Kidney (tissue), 14 donors: ENCODE measurements around the gene SELPLG. TPM values are rescaled to one million over a fixed set of nuclear protein-coding genes. Genes with fewer than 3 reads are reported as not detected.

ENCODE experiments used
- DNase-seq, 5 donors: peaks; one replicate each; pipeline ENCODE4 v3.0.0-alpha.2; 2013 to 2020
- FAIRE-seq: peaks from 2 replicates; lab custom pipeline; 2012; peaks lifted over from hg19 to GRCh38; lab: Jason Lieb, UNC
- H3K27ac ChIP-seq, 2 donors: one replicate each; pipeline ENCODE4 v1.7.0; 2013; ENCODE audit warnings: low read depth in 2 of 2, low read length in 2 of 2, inconsistent platforms in 1 of 2
- H3K27me3 ChIP-seq: one replicate; pipeline ENCODE4 v1.7.1; 2013; ENCODE audit warnings: low read length, inconsistent platforms; ENCODE audit not compliant: control insufficient read depth, insufficient read depth
- H3K36me3 ChIP-seq, 3 donors: one replicate each; pipeline versions ENCODE4 v1.7.0 to v1.7.1; 2013; ENCODE audit warnings: low read length in 3 of 3, control low read depth in 1 of 3, inconsistent platforms in 1 of 3; ENCODE audit not compliant: insufficient read depth in 3 of 3, control insufficient read depth in 2 of 3
- H3K4me1 ChIP-seq, 3 donors: one replicate each; pipeline versions ENCODE4 v1.7.0 to v1.7.1; 2013; ENCODE audit warnings: low read length in 3 of 3, inconsistent platforms in 1 of 3, low read depth in 1 of 3; ENCODE audit not compliant: control insufficient read depth in 2 of 3, insufficient read depth in 2 of 3
- H3K4me3 ChIP-seq, 3 donors: one replicate each; pipeline versions ENCODE4 v1.7.0 to v1.8.1; 2013; ENCODE audit warnings: low read length in 3 of 3, control low read depth in 1 of 3, inconsistent platforms in 1 of 3
- H3K9ac ChIP-seq, 3 donors: one replicate each; pipeline versions ENCODE4 v1.7.0 to v1.7.1; 2013; ENCODE audit warnings: low read length in 3 of 3, control low read depth in 1 of 3, inconsistent platforms in 1 of 3
- H3K9me3 ChIP-seq, 3 donors: one replicate each; pipeline versions ENCODE4 v1.7.0 to v1.7.1; 2013; ENCODE audit warnings: low read length in 3 of 3, control low read depth in 1 of 3, inconsistent platforms in 1 of 3; ENCODE audit not compliant: control insufficient read depth in 2 of 3, insufficient read depth in 1 of 3
- CTCF ChIP-seq: IDR thresholded peaks from 3 replicates; pipeline ENCODE4 v1.5.1; 2012; ENCODE audit warnings: mild to moderate bottlenecking, moderate library complexity, borderline replicate concordance; ENCODE audit not compliant: insufficient read depth; ENCODE audit errors: extremely low read depth
- intact Hi-C: fragments of 100-400 bp; cut with DNase I; formaldehyde crosslinking; loops from one replicate; pipeline ENCODE4 v1.11.1; 2022
- polyA plus RNA-seq: library from polyadenylated mRNA; stranded (reverse); fragments of 350-450 nt; fragmentation: Illumina TruSeq; extraction: RNeasy Lipid Tissue Mini Kit (QIAGEN cat#74804); gene quantifications from one replicate; pipeline ENCODE4 v1.2.3, GENCODE V29; 2014; ENCODE audit warnings: low read depth, low replicate concordance; ENCODE audit not compliant: insufficient read depth
- total RNA-seq: library from RNA; stranded (reverse); fragmentation: NEBNext Ultra II Directional; extraction: Animal tissue kit (Norgen Biotek cat#: 25700); gene quantifications from one replicate; pipeline ENCODE4 v1.2.1, GENCODE V29; 2021
- donor health status: control.
- donor health status: control.
- donor health status: control.
- donor health status: control.
- donor health status: control.
- donor health status: DM: yes; HTN: yes; CAD: no.
- donor health status: Normal renal cell carcinoma (clear cell type).

Gene SELPLG
- total and polyA plus RNA-seq, 2 donors from 2014 or later, result 3.7 to 14.3 TPM

DNA sequence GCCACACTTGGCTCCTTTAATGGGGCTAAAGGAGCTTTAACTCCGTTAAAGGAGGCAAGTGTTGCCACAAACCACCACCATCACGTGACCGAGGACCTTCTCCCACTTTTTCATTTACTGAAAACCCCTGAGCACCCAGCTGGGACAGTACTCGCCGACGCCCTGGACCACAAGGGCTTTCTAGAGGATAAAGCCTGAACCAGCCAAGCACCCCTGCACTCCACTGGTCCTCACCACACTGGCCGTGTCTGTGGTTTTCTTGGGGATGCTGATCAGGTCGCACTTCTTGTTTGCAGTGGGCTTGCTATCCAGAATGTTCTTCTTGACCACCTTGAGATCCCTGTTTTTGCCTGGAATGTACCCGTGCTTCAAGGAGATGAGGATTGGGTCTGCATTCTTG lies 14.7 kb upstream of the SELPLG start:
- no peak for DNase-seq
- intact Hi-C loops, result no loop called here
- TF ChIP-seq CTCF, result no peak
- peaks cover 0 to 16% (median 10%) of the 10 kb centered on the region in 3 donors for H3K4me1 ChIP-seq
- H3K4me3 ChIP-seq, result no peak overlapping the region
- H3K9ac ChIP-seq, result no peak overlapping the region
- H3K36me3 ChIP-seq, result peaks cover 2 to 10% (median 7%) of the 10 kb centered on the region in 3 donors
- H3K9me3 ChIP-seq, result no peaks in the 10 kb centered on the region
- FAIRE-seq, result no peak
- no peaks in the 10 kb centered on the region for H3K27me3 ChIP-seq
- no peak overlapping the region for H3K27ac ChIP-seq

DNA sequence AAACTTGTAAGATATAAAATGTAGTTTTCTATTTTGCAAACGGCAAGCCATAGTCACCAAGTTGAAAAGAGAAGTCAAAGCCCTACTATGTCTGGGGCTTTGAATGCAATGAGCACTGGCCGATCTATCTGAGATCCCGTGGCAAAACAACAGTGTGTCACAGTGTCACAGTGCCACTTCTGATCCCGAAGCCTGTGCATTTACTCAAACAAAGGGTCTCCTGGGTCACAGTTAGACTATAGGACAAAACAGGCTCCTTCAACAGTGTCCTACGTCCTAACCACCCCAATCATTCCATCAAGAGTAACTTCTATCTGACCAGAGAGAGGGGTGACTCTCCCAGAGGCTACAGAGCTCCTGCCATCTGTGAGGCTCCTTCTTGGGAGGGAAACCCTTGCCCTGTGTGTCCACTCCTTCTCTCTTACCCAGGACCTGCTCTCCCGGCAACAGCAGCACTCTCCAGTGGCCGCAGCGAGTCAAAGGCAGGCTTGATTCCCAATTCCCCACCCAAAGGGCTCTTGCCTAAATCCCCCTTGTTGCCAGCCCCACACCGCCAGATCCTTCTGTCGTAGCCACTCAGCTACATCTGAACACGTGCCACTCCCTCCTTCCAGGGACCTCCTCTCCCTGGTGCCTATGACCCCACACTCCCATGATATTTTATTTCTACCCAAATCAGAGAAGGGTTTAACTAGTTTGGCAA lies 14.0 kb upstream of the SELPLG start:
- FAIRE-seq (no peak), DNase-seq (no peak)
- no peak overlapping the region for H3K9ac ChIP-seq
- H3K4me1 ChIP-seq, result peaks cover 0 to 19% (median 12%) of the 10 kb centered on the region in 3 donors
- no peaks in the 10 kb centered on the region for H3K27me3 ChIP-seq
- no peak overlapping the region for H3K27ac ChIP-seq
- H3K9me3 ChIP-seq, result no peaks in the 10 kb centered on the region
- no peak overlapping the region for H3K4me3 ChIP-seq
- intact Hi-C loops, result no loop called here
- H3K36me3 ChIP-seq, result peaks cover 2 to 10% (median 7%) of the 10 kb centered on the region in 3 donors
- TF ChIP-seq CTCF, result no peak

DNA sequence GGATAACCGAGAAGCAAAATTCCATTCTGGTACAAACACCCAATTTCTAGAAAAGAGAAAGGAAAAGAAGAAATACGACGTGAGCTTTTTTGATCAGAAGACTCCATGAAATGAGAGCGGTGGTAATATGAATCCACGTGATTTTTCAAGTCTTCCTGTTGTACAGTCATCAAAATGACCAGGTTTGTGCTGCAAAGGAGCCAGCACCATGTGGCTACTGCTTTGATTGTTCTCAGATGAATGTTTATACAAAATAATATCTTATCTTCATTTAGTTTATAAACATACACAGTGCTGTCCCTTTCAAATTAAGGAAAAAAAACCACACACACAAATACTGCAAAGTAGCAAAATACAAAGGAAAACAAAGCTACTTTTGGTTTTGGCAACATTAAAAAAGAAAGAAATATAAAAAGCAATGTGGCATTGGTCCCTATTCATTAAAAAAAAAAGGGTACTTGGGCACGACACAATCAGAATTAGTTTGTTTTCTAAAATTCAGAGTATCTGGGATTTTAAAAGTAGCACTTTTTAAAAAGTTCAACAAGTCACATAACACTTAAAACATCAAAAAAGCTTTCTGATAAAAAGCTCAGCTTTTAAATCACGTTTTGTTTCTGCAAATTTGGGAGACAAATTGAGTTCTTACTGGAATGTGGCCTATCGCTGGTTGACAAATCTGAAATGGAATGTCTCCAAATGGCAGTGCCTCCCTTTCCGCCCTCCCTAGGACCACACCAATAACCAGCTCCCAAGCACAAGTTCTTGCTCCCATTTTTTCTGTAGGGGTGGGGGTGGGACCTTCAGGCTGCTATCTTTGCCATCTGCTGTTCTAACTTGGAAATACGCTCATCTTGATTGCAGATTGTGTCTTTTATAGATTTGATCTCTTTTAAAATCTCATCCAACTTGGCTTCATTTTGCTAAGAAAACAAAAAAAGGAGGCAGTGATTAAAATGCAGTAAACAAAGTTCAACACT lies 13.2 kb upstream of the SELPLG start:
- intact Hi-C loops, result no loop called here
- H3K4me1 ChIP-seq, result peaks cover 0 to 19% (median 12%) of the 10 kb centered on the region in 3 donors
- no peak overlapping the region for H3K9ac ChIP-seq
- no peak for TF ChIP-seq CTCF
- no peaks in the 10 kb centered on the region for H3K9me3 ChIP-seq
- H3K4me3 ChIP-seq, result no peak overlapping the region
- peaks cover 2 to 10% (median 7%) of the 10 kb centered on the region in 3 donors for H3K36me3 ChIP-seq
- FAIRE-seq, result no peak
- no peak overlapping the region for H3K27ac ChIP-seq
- H3K27me3 ChIP-seq, result no peaks in the 10 kb centered on the region
- DNase-seq, result no peak
